DMS 273 treated with DMSO at 0.1 percent for 48 hours (cell line): Measurements from ENCODE around the gene C9orf152.
"Not testable (repeated sequence)": the region's sequence is repeated elsewhere in the genome, so short reads cannot be mapped to it uniquely, and the experiment has no call there.

ENCODE experiments used
- DNase-seq: peaks from one replicate; lab custom pipeline; 2025; lab: John Stamatoyannopoulos, UW

Gene C9orf152

DNA sequence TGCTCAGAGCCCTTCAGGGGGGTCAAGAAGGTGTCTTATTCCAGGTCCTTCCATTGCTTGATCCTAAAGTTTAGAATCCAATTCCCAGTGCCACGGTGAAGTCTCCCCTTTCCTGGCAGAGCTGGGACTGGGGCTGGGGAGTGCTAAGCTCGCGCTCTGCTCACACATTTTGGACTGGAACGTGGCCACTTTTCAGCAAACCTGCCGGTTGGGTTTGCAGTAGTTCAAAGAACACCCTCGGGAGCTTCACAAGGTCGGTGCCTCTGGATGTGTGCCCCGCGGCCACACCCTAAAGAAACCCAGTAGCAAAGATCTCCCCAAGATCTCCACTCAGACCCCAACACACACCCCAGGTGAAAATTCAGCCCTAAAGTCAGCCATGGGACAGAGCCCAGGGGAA is at the start of gene C9orf152:
C9orf152 (minus strand) TSS at position 129 of the 400 bp plus-strand sequence. CDS start 580 bp downstream, outside the sequence.
- no peak for DNase-seq

GRCh38 chr9:110257097-110257841 is 49.3 kb upstream of the C9orf152 start:
- DNase-seq: no peak

GRCh38 chr9:110256380-110257096 is 48.6 kb upstream of the C9orf152 start, which contains the start of gene TXN:
TSS of gene TXN (minus strand) at chr9:110256507. CDS start at chr9:110256435, 72 bp downstream.
- DNase-seq: peak; percentile 54

DNA sequence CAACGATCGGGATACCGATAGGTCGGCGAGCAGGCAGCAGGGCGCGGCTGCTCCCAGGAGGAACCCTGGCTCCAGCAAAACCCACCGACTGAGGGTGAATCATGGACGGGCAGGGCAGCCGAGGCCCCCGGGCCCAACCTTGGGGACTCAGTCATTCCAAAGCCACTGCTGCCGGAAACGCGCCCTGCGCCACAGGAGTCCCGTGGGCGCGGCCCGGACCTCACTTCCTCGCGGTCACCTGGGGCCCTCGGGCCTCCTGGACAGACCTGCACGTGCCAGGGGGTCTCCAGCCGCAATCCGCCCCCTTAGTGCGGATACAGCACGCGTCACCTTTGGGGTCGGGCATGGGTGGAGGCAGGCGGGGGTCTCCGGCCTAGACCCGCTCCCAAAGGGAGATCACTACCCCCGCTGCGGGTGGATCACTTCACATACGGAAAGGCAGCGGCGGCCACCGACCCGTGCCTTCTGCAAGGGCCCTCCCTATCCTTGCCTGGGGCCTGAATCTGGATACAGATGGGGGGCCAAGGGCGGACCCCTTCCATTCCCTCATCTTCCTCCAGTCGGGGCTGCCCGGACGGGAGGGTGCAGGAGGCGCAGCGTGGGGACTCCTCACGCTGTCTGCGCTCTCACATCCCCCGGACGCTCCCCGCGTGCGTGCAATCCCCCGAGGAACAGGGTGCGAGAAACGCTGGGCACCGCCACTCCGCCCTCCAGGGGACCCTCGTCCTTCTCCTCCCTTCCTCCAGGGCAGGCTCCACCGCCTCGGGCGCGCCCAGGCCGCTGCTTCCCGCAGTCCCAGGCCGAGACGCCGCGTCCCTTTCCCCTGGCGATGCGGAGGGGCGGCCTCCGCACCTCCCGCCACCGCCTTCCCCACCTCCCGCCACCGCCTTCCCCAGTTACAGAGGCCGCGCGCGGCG is 47.8 kb upstream of the C9orf152 start:
- no peak for DNase-seq

DNA sequence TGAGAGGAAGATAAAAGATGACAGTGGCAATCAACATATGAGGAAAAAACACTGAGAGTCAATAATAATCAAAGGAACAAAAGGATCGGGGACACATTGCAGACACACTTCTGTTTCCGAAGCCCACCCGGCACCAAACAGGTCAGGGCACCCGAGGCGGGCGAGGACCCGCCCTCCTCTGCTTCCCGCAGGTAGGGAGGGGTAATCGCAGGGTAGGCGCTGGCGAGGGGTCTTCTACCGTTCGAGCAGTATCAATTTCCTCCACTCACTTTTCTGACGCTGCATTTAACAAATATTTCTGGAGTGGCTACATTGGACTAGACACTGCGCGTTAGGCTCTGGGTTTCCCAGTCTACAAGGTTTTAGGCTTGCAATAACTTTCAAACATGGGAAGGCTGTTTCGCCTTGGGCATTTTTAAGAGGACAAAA is 47.1 kb upstream of the C9orf152 start:
- DNase-seq: no peak

GRCh38 chr9:110254500-110254899 is 46.5 kb upstream of the C9orf152 start:
- no peak for DNase-seq

- no peak for DNase-seq
Measured at GRCh38 chr9:110252509-110253139, 44.7 kb upstream of the C9orf152 start.

DNA sequence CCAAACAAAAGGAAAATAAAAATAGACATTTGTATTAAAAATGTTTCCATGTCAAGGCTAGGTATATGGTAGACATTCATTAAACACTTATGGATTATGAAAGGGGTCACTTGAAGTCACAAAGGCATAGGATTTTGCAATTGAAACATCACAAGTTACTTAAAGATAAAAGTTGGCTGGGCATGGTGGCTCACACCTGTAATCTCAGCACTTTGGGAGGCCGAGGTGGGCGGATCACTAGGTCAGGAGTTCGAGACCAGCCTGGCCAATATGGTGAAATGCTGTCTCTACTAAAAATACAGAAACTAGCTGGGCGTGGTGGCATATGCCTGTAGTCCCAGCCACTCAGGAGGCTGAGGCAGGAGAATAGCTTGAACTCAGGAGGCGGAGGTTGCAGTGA is 43.8 kb upstream of the C9orf152 start:
- DNase-seq: not testable (repeated sequence)

DNA sequence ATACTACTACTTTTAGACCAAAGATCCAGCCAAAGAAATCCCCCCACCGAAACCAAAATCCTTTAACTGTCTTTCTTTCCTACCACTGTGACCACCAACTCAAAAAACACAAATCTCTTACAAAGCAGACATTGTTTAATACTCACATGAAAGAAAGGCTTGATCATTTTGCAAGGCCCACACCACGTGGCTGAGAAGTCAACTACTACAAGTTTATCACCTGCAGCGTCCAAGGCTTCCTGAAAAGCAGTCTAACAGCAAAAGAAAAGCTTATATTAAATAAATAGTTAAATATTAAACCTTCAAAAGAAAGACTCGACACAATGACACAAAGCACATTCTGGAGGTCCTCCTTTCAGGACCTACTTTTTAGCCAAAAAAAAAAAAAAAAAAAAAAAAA is 43.3 kb upstream of the C9orf152 start:
- DNase-seq: no peak

DNA sequence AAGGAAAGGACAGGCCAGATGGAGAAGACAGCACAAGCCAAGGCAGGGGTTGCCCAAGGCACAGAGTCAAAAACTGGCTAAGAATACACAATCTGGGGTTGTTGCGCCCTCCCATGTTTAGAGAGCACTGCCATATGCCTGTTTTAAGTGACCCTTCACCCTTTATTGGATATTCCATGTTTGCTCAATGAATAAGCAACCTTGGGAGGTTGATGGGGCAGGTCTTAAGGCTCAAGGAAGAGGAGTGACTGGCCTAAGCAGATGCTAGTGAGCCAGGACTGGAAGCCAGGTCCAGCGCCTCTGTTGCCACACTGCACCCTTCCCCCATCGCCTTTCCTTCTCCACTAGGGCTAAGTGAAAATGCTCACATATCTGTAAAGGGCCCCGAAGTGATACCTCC is 41.6 kb upstream of the C9orf152 start:
- no peak for DNase-seq

DNA sequence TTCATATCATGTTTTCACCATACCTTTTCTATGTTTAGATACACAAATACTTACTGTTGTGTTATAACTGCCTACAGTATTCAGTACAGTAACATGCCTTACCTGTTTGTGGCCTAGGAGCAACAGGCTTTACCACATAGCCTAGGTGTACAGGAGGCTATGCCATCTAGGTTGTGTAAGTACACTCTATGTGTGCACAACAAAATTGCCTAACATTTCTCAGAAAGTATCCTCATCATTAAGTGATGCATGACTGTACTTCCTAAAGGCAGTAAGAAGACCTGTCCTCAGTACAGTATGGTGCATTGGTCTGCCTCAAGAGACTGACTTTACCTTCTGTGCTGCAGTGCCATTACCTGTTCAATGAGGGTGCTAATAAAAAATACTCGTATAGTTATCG is 40.4 kb upstream of the C9orf152 start:
- DNase-seq: no peak

DNA sequence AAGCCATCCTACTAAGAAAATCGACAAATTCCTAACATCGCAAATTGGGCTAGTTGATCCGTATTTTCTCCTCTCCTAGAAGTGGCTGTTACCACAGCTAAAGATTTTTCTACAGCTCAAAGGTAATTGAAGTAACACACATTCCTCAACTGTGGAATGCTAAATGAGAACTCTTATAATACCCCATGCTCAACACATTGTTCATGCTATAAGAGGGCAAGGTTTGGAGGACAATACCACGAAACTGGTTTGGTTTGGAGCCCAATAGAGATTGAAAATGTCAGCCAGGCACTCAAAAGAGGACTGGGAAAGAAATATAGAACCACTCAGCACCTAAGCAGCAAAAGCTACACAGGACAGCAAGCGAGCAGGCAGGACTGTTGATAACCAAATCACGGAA is 38.3 kb upstream of the C9orf152 start:
- no peak for DNase-seq

GRCh38 chr9:110244616-110245015 is 36.7 kb upstream of the C9orf152 start:
- DNase-seq: no peak

DNA sequence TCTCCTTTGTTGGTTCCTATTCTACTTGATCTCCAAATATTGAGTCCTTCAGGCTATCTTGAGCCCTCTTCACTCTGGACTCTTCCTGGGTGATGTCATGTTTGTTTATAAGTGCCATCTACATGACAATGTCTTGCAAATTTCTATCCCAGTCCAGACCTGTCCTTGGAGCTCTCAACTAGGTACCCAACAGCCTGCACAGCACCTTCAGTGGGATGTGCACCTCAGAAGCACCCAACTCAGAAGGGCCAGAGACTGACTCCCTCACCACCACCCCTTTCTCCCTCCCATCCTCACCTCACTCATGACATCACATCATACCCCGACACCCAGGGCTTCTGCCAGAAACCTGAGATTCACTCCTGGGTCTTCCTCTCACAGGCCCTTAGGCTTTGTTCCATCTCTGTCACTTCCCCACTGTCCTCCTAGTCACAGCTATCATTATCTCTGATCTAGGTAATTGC is 33.9 kb upstream of the C9orf152 start:
- DNase-seq: no peak

DNA sequence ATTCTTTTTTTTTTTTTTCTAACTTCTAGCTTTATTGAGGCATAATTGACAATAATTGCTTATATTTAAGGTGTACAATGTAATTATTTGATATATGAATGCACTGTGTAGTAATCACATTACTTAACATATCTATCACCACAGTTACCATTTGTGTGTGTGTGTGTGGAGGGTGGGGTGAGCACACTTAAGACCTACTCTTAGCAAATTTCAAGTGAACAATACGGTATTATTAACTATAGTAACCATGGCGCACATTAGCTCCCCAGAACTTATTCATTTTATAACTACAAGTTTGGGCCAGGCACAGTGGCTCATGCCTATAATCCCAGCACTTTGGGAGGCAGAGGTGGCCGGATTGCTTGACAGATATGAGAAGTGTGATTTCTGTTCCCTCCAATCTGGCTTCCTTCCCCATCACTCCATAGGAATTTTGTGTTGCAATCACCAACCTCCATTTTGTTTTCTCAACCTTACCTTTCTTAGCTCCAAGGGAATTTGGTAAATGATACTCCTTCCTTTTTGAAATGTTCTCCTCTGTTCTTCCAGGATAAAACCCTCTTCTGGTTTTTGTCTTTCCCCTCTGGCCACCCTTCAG is 33.4 kb upstream of the C9orf152 start:
- DNase-seq: no peak

- DNase-seq: no peak
Measured at GRCh38 chr9:110240198-110240597, 32.2 kb upstream of the C9orf152 start.

DNA sequence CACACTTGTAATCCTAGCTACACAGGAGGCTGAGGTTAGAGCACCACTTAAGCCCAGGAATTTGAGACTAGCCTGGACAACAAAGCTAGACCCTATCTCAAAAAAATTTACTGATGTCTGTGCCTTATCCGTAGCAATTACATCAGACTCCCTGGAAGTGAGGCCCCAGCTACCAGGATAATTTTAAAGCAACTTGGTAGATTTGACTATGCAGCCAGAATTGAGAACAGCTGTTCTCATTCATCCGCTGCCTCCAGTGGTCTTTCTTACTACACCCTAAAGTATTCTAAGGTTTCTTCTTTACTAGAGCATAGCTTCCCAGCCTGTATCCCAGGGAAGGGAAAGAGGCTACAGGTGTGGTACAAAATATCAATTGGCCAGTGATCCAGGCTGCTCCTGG is 20.4 kb upstream of the C9orf152 start:
- DNase-seq: no peak

GRCh38 chr9:110224583-110224982 is 16.6 kb upstream of the C9orf152 start:
- no peak for DNase-seq

GRCh38 chr9:110220809-110221208 is 12.8 kb upstream of the C9orf152 start:
- no peak for DNase-seq

DNA sequence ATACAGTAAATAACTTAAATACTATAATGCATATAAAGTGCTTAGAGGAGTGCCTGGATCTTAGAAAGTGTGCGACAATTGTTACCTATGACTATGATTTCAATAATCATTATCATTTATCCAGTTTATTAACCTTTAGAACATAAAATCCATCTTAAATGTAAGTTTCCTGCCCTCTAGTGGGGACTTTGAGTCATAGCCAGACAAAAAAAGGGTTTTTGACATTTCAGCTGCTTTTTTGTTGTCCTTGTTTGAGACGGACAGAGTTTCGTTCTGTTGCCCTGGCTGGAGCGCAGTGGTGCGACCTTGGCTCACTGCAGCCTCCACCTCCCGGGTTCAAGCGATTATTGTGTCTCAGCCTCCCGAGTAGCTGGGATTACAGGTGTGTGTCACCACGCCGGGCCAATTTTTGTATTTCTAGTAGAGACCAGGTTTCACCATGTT is 9.7 kb upstream of the C9orf152 start:
- DNase-seq: peak; percentile 12
